GM19025 (cell line): ENCODE data around the gene ITCH.

Experiments used
- ATAC-seq: cut with Tn5 transposase; IDR thresholded peaks from one replicate; pipeline ENCODE4 v1.9.1; 2021; ENCODE audit warnings: mild to moderate bottlenecking, low read depth, moderate library complexity; ENCODE audit not compliant: unreplicated experiment

The ITCH gene

GRCh38 chr20:34543463-34544056, 180.5 kb downstream of the ITCH start:
- ATAC-seq = no peak

GRCh38 chr20:34544109-34544796, 181.2 kb downstream of the ITCH start:
- no peak for ATAC-seq

GRCh38 chr20:34546751-34547181, 183.7 kb downstream of the ITCH start:
- ATAC-seq = no peak

GRCh38 chr20:34547844-34548613, 185.0 kb downstream of the ITCH start:
- no peak for ATAC-seq

- no peak for ATAC-seq
Measured at GRCh38 chr20:34549291-34549928, 186.3 kb downstream of the ITCH start.

- no peak for ATAC-seq
Measured at GRCh38 chr20:34549929-34550305, 186.8 kb downstream of the ITCH start.

GRCh38 chr20:34552569-34552968, 189.5 kb downstream of the ITCH start:
- no peak for ATAC-seq

GRCh38 chr20:34553366-34553867, 190.3 kb downstream of the ITCH start:
- ATAC-seq = no peak

- ATAC-seq = no peak
Measured at GRCh38 chr20:34557936-34558319, 194.9 kb downstream of the ITCH start.

GRCh38 chr20:34558320-34559218, 195.5 kb downstream of the ITCH start, which contains the start of gene MAP1LC3A:
Gene MAP1LC3A, plus strand, starts transcription at chr20:34558718. Its CDS starts 151 bp downstream, at chr20:34558869.
- ATAC-seq = peak; percentile 76

- no peak for ATAC-seq
Measured at GRCh38 chr20:34559311-34560140, 196.5 kb downstream of the ITCH start.

- ATAC-seq = no peak
Measured at GRCh38 chr20:34560141-34560523, 197.1 kb downstream of the ITCH start.

- ATAC-seq = no peak
Measured at GRCh38 chr20:34560614-34561013, 197.5 kb downstream of the ITCH start.
